H1 (cell line): ENCODE measurements around the gene SLC23A2. TPM values are rescaled to one million over a fixed set of nuclear protein-coding genes. Genes with fewer than 3 reads are reported as not detected.

Experiments
- CTCF ChIA-PET: fragments of 300-600 bp; sonication (Branson Sonifier 250); formaldehyde crosslinking; loops from one replicate; lab custom pipeline; 2021; ENCODE audit not compliant: partially characterized antibody; lab: Charles Lee
- POLR2A ChIA-PET: fragments of 300-600 bp; sonication (Branson Sonifier 250); formaldehyde crosslinking; loops from one replicate; lab custom pipeline; 2021; ENCODE audit warnings: inconsistent platforms; ENCODE audit not compliant: partially characterized antibody; lab: Charles Lee
- DNase-seq, 2 experiments: peaks; one replicate each; pipeline versions ENCODE4 v3.0.0 to v3.0.0-alpha.2; 2010 to 2022; ENCODE audit warnings: low spot score in 2 of 2, low read depth in 1 of 2, mixed read lengths in 1 of 2
- FAIRE-seq: peaks from 2 replicates; lab custom pipeline; 2011; peaks lifted over from hg19 to GRCh38; lab: Jason Lieb, UNC
- H2AFZ ChIP-seq: 2 replicates; pipeline ENCODE4 v1.8.1; 2012; ENCODE audit warnings: low read length, inconsistent platforms
- H2AK5ac ChIP-seq: 2 replicates; pipeline ENCODE4 v1.6.1; 2013; ENCODE audit warnings: low read depth, low read length
- H2BK120ac ChIP-seq: replicated peaks from 2 replicates; pipeline ENCODE3; 2013; ENCODE audit warnings: low read depth, low read length, inconsistent platforms
- H2BK12ac ChIP-seq: 2 replicates; pipeline ENCODE4 v1.6.1; 2013; ENCODE audit warnings: low read depth, low read length
- H2BK15ac ChIP-seq: 2 replicates; pipeline ENCODE4 v1.6.1; 2013; ENCODE audit warnings: low read length
- H2BK20ac ChIP-seq: 2 replicates; pipeline ENCODE4 v1.6.1; 2013; ENCODE audit warnings: low read length
- H2BK5ac ChIP-seq: 2 replicates; pipeline ENCODE4 v1.6.1; 2013; ENCODE audit warnings: low read depth, low read length
- H3K14ac ChIP-seq: 2 replicates; pipeline ENCODE4 v1.6.1; 2013; ENCODE audit warnings: inconsistent platforms; ENCODE audit not compliant: insufficient read length
- H3K18ac ChIP-seq: 2 replicates; pipeline ENCODE4 v1.6.1; 2013; ENCODE audit warnings: low read length; ENCODE audit errors: extremely low read depth
- H3K23ac ChIP-seq: 2 replicates; pipeline ENCODE4 v1.6.1; 2013; ENCODE audit warnings: inconsistent platforms; ENCODE audit not compliant: insufficient read length
- H3K23me2 ChIP-seq: 2 replicates; pipeline ENCODE4 v1.6.1; 2013; ENCODE audit warnings: low read depth, low read length
- H3K27ac ChIP-seq: 2 replicates; pipeline ENCODE4 v1.6.1; 2011; ENCODE audit warnings: low read depth, low read length, inconsistent platforms
- H3K27me3 ChIP-seq, 4 experiments: replicated peaks in 1 of 4; 1 replicate in 1 of 4; 2 replicates in 3 of 4; pipeline versions ENCODE4 v1.6.1 to v1.8.1; 2011 to 2013; ENCODE audit warnings: low read length in 3 of 4, mild to moderate bottlenecking in 3 of 4, inconsistent platforms in 2 of 4, mixed read lengths in 2 of 4, moderate library complexity in 1 of 4; ENCODE audit not compliant: control insufficient read depth in 3 of 4, insufficient read depth in 3 of 4; ENCODE audit errors: extremely low read depth in 1 of 4
- H3K36me3 ChIP-seq, 4 experiments: 2 replicates each; pipeline versions ENCODE4 v1.6.1 to v1.8.1; 2011 to 2013; ENCODE audit warnings: mild to moderate bottlenecking in 4 of 4, low read length in 3 of 4, moderate library complexity in 2 of 4, control low read depth in 1 of 4, inconsistent platforms in 1 of 4; ENCODE audit not compliant: insufficient read depth in 4 of 4, control insufficient read depth in 2 of 4
- H3K4ac ChIP-seq: replicated peaks from 2 replicates; pipeline ENCODE3; 2013; ENCODE audit warnings: low read length, low read depth, mixed read lengths, inconsistent platforms; ENCODE audit not compliant: insufficient read length
- H3K4me1 ChIP-seq, 4 experiments: replicated peaks in 1 of 4; 1 replicate in 1 of 4; 2 replicates in 3 of 4; pipeline versions ENCODE4 v1.6.1 to v1.8.1; 2011 to 2013; ENCODE audit warnings: low read length in 3 of 4, inconsistent platforms in 2 of 4, mixed read lengths in 1 of 4; ENCODE audit not compliant: insufficient read depth in 4 of 4, control insufficient read depth in 3 of 4
- H3K4me2 ChIP-seq, 2 experiments: 2 replicates each; pipeline versions ENCODE4 v1.6.1 to v1.8.1; 2011 to 2013; ENCODE audit warnings: low read depth in 2 of 2, low read length in 2 of 2, control low read depth in 1 of 2, inconsistent platforms in 1 of 2, mild to moderate bottlenecking in 1 of 2; ENCODE audit not compliant: insufficient read depth in 1 of 2
- H3K4me3 ChIP-seq, 4 experiments: fragments of 200-600, 300-600 bp in 1 of 4; sonication (generic), shearing (Covaris generic), sonication (Bioruptor Twin) in 1 of 4; 2 replicates each; pipeline versions ENCODE4 v1.5.1 to v1.8.1; 2011 to 2016; ENCODE audit warnings: low read length in 4 of 4, low read depth in 3 of 4, control low read depth in 2 of 4, inconsistent platforms in 2 of 4, mild to moderate bottlenecking in 2 of 4, mixed read lengths in 1 of 4, moderate library complexity in 1 of 4; ENCODE audit not compliant: insufficient read depth in 2 of 4; ENCODE audit errors: extremely low read depth in 1 of 4
- H3K56ac ChIP-seq: replicated peaks from 2 replicates; pipeline ENCODE3; 2013; ENCODE audit warnings: low read depth, mild to moderate bottlenecking, mixed read lengths, low read length, inconsistent platforms; ENCODE audit not compliant: insufficient read length
- H3K79me1 ChIP-seq: 2 replicates; pipeline ENCODE4 v1.6.1; 2013; ENCODE audit warnings: low read depth, low read length, control low read depth
- H3K79me2 ChIP-seq, 2 experiments: 2 replicates each; pipeline versions ENCODE4 v1.6.1 to v1.8.1; 2012 to 2013; ENCODE audit warnings: low read length in 2 of 2, mild to moderate bottlenecking in 2 of 2, inconsistent platforms in 1 of 2; ENCODE audit not compliant: insufficient read depth in 2 of 2, control insufficient read depth in 1 of 2
- H3K9ac ChIP-seq, 4 experiments: replicated peaks in 1 of 4; 1 replicate in 1 of 4; 2 replicates in 3 of 4; pipeline versions ENCODE4 v1.6.1 to v1.8.1; 2011 to 2013; ENCODE audit warnings: low read depth in 3 of 4, low read length in 3 of 4, control low read depth in 2 of 4, mild to moderate bottlenecking in 2 of 4, moderate library complexity in 2 of 4, inconsistent platforms in 1 of 4; ENCODE audit errors: extremely low read depth in 1 of 4
- H3K9me3 ChIP-seq, 2 experiments: 2 replicates each; pipeline versions ENCODE4 v1.6.1 to v1.8.1; 2012 to 2013; ENCODE audit warnings: mild to moderate bottlenecking in 2 of 2, moderate library complexity in 2 of 2, control low read depth in 1 of 2, inconsistent platforms in 1 of 2, low read depth in 1 of 2, low read length in 1 of 2, mixed read lengths in 1 of 2; ENCODE audit not compliant: insufficient read depth in 2 of 2
- H4K20me1 ChIP-seq, 2 experiments: replicated peaks in 1 of 2; 2 replicates each; pipeline versions ENCODE3 to v1.8.1; 2011 to 2013; ENCODE audit warnings: inconsistent platforms in 2 of 2, low read length in 2 of 2, mild to moderate bottlenecking in 1 of 2; ENCODE audit not compliant: insufficient read depth in 2 of 2, control insufficient read depth in 1 of 2
- H4K5ac ChIP-seq: 2 replicates; pipeline ENCODE4 v1.6.1; 2013; ENCODE audit warnings: low read length, low read depth, mixed read lengths, inconsistent platforms; ENCODE audit not compliant: insufficient read length
- H4K8ac ChIP-seq: 2 replicates; pipeline ENCODE4 v1.8.0; 2013; ENCODE audit warnings: mild to moderate bottlenecking, moderate library complexity, low read length, inconsistent platforms; ENCODE audit not compliant: insufficient read depth; ENCODE audit errors: extremely low read depth
- H4K91ac ChIP-seq: replicated peaks from 2 replicates; pipeline ENCODE3; 2013; ENCODE audit warnings: low read length, mixed read lengths, inconsistent platforms; ENCODE audit not compliant: insufficient read length
- CBX8 ChIP-seq: fragments of 300-800, 300-1000 bp; sonication (generic); IDR thresholded peaks from 2 replicates; pipeline ENCODE4 v1.7.1; 2016; ENCODE audit warnings: low read depth, low read length, borderline replicate concordance
- CTBP2 ChIP-seq: IDR thresholded peaks from 2 replicates; pipeline ENCODE4 v1.7.0; 2011; ENCODE audit warnings: borderline replicate concordance, mild to moderate bottlenecking, moderate library complexity, mixed read lengths, low read length; ENCODE audit not compliant: insufficient read depth, insufficient read length
- SP2 ChIP-seq: IDR thresholded peaks from 2 replicates; pipeline ENCODE4 v1.6.1; 2012; ENCODE audit warnings: mild to moderate bottlenecking, low read length, inconsistent platforms
- WGBS, 2 experiments: shearing (Covaris generic) in 1 of 2; methylation state at CpG; one replicate each; pipeline versions ENCODE4 v1.1.6 to v1.1.7; 2013 to 2015; ENCODE audit warnings: low lambda C conversion rate in 2 of 2, mixed read lengths in 2 of 2, inconsistent platforms in 1 of 2, low coverage in 1 of 2, missing lambda C conversion rate in 1 of 2; ENCODE audit not compliant: insufficient replicate concordance in 2 of 2, insufficient coverage in 1 of 2, insufficient read length in 1 of 2; ENCODE audit errors: extremely low coverage in 1 of 2, missing lambda C conversion rate in 1 of 2; 5-methylcytosine and 5-hydroxymethylcytosine counted together
- polyA plus RNA-seq, 7 experiments: library from polyadenylated mRNA; depleted of rRNA in 3 of 7; stranded (reverse) in 5 of 7; unstranded in 2 of 7; fragments of >200 nt in 5 of 7; fragments of 200-250 nt in 2 of 7; gene quantifications; 1 replicate in 5 of 7; 2 replicates in 1 of 7; 4 replicates in 1 of 7; pipeline versions ENCODE4 v1.2.1 to v1.2.3, GENCODE V29; 2011 to 2013; ENCODE audit warnings: missing spikeins in 2 of 7, mixed read lengths in 2 of 7
- total RNA-seq: library from RNA; stranded (reverse); fragmentation: NEBNext Ultra II Directional; extraction: Animal tissue kit (Norgen Biotek cat#: 25700); gene quantifications from 2 replicates; pipeline ENCODE4 v1.2.1, GENCODE V29; 2021

Gene SLC23A2
- total and polyA plus RNA-seq, 2 of the 8 experiments (the other 6 are each of a cell fraction or from before 2014, with no cell fraction given) = 17.0 to 18.6 TPM

- Histone ChIP-seq H3K4me3 (no peak overlapping the region), H2BK5ac (no peak overlapping the region), H4K91ac (no peak overlapping the region), H3K9ac (no peak overlapping the region), H3K4me1 (no peaks in the 10 kb centered on the region), H4K20me1 (no peaks in the 10 kb centered on the region), H3K4me2 (no peak overlapping the region), H4K8ac (no peak overlapping the region), H2AK5ac (no peak overlapping the region), H2BK15ac (no peak overlapping the region), H3K14ac (no peak overlapping the region), H3K56ac (no peak overlapping the region), H3K4ac (no peak overlapping the region), H2AFZ (no peak overlapping the region), H3K9me3 (no peaks in the 10 kb centered on the region), H2BK12ac (no peak overlapping the region), H3K27me3 (no peaks in the 10 kb centered on the region), H3K79me2 (no peaks in the 10 kb centered on the region), H4K5ac (no peak overlapping the region), H3K18ac (no peak overlapping the region), H2BK20ac (no peak overlapping the region), H3K23ac (no peak overlapping the region), H3K79me1 (no peaks in the 10 kb centered on the region), H3K27ac (no peak overlapping the region), H3K36me3 (no peaks in the 10 kb centered on the region), H2BK120ac (no peak overlapping the region), H3K23me2 (no peaks in the 10 kb centered on the region)
- DNase-seq (no peak), FAIRE-seq (no peak)
- 91% methylated on average over 7 of the region's 7 CpGs; no CpG with 5 or more reads in 1 of the 2 experiments for WGBS, 2 experiments
- POLR2A ChIA-PET = no interaction called here
- CTCF ChIA-PET = interaction anchor here (1.2 to 1.3 kb wide), 2 partner anchors 11 to 14 kb away, joined by 3 read pairs; no protein-coding TSS in a partner anchor
- TF ChIP-seq CBX8 = no peak
- TF ChIP-seq CTBP2 = no peak
- TF ChIP-seq SP2 = no peak
These were observed 41.7 kb downstream of the SLC23A2 start for GRCh38 chr20:4959592-4959991.
